Fibroblast of skin of scalp (primary cell): ENCODE data around the gene SH3TC2.
A peak's percentile ranks its signal among the peaks of the same experiment; 100 is the strongest.

Experiments
- DNase-seq: peaks from one replicate; pipeline ENCODE4 v3.0.0-alpha.2; 2013

Gene SH3TC2

GRCh38 chr5:148969291-148969690 lies 93.6 kb downstream of the SH3TC2 start:
- peak; percentile 50 for DNase-seq

GRCh38 chr5:148968311-148968710 lies 94.6 kb downstream of the SH3TC2 start:
- peak; percentile 48 for DNase-seq

DNA sequence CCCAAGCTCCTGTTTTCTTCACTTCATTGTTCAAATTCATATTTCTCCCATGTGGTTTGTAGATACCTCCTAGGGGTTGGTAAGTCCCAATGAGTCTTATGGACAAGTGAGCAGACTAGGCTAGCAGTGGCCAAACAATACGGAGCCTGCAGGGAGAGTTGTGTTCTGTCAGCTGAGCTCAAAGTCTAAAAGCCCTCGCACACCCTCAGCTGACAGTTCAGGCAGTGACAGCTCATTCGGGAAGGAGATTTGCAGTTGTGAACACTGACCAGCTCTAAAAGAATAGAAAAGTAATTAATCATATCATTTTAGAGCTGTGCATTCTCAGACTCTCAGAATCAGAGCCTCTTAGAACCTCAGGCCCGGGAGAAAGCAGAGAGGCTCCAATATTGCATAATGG lies 95.1 kb downstream of the SH3TC2 start:
- DNase-seq: no peak

- no peak for DNase-seq
Measured at GRCh38 chr5:148966938-148967337, 95.9 kb downstream of the SH3TC2 start.

GRCh38 chr5:148966348-148966747 lies 96.5 kb downstream of the SH3TC2 start:
- no peak for DNase-seq

- DNase-seq: peak; percentile 96
Measured at GRCh38 chr5:148965511-148966265, 97.2 kb downstream of the SH3TC2 start.

DNA sequence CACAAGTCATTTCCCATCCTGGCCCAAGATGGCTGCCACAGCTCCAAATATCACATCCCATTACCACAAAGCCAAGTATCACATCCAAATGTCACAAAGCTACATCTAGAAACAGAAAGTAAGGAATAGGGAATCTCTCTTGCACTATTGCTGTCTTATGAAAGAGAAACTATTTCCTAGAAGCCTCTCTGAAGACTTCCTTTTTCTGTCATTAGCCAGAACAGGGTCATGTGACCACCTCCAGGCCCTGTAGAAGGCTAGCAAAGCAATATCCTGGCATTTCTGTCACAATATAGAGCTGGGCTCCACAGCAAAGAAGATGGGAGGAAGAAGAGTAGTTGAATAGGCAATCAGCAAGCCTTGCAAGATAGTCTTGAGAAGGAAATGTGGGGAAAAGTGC lies 99.2 kb downstream of the SH3TC2 start:
- DNase-seq: no peak

DNA sequence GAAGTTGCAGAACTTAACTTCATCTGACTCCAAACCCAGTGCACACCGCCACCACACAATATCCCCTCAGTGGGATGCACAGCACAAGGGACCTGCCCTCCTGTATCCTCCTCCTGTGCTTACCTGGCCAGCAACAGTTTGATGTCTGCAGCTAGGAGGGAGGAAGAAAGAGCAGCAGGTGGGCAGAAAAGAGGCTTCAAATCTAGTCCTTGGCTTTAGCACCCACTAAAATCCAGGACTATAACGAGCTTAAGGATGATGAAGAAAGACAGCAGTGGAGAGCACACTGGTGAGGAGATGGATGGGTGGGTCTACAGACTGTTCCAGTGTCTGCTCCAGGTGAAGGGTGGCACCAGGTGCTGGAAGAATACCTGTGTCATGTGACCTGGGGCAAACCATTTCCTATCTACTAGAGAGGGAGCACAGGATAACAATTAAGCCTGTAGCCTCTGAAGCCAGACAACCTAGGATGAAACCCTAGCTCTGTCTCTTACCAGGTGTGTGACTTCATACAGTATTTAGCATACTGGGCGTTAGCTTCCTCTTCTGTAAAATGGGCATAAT lies 100.0 kb downstream of the SH3TC2 start:
- no peak for DNase-seq

DNA sequence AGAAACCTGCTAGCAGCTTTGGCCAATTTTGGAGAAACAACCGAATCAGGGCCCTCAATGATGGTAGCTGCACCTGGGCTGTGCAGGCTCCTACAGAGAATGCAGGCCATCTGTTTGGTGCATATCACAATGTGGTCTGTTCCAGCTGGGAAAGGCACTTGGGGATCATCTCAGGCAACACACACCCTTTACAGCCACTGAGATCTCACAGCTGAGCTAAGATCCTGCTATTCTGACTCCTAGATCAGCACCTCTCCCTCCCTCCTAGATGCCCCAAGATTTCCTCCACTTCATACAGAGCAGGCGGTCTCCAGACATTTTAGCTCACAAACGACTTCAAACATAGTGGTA lies 100.7 kb downstream of the SH3TC2 start:
- no peak for DNase-seq

GRCh38 chr5:148961261-148962199 lies 101.3 kb downstream of the SH3TC2 start:
- DNase-seq: no peak

DNA sequence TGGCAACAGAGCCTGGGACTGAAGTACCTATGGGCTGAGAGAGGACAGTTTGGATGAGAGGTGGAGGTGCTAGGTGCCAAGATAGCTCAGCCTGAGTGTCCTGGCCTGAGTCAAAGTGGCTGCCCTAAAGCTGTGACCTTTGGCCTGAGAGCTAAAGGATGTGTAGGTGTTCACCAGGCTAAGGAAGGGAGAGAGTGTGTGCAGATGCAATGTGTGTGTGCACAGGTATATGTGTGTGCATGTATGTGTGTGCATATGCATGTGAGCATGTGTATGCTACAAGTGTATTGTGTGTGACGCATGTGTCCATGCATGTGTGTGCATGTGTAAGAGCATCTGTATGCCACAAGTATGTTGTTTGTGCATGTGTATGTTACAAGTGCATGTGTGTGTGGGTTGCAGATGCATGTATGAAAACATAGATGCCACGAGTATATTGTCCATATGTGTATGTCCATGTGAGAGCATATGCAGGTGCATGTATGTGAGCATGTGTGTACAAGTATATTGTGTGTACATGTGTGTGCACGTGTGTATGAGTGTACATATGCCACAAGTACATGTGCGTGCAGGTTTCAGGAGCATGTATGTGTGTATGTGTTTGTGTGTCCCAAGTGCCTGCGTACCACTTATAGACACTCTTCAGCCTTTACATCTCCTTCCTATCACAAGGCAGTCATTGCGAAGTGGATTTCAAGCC lies 102.6 kb downstream of the SH3TC2 start:
- DNase-seq: no peak

- DNase-seq: peak; percentile 60
Measured at GRCh38 chr5:148957591-148958202, 105.2 kb downstream of the SH3TC2 start.

GRCh38 chr5:148956477-148957385 lies 106.1 kb downstream of the SH3TC2 start:
- no peak for DNase-seq
